HuH-7.5 (cell line): ENCODE measurements around the gene ADGRF5.

ENCODE experiments used
- DNase-seq: peaks from one replicate; pipeline ENCODE4 v3.0.0; 2011; ENCODE audit warnings: low spot score

Gene ADGRF5

DNA sequence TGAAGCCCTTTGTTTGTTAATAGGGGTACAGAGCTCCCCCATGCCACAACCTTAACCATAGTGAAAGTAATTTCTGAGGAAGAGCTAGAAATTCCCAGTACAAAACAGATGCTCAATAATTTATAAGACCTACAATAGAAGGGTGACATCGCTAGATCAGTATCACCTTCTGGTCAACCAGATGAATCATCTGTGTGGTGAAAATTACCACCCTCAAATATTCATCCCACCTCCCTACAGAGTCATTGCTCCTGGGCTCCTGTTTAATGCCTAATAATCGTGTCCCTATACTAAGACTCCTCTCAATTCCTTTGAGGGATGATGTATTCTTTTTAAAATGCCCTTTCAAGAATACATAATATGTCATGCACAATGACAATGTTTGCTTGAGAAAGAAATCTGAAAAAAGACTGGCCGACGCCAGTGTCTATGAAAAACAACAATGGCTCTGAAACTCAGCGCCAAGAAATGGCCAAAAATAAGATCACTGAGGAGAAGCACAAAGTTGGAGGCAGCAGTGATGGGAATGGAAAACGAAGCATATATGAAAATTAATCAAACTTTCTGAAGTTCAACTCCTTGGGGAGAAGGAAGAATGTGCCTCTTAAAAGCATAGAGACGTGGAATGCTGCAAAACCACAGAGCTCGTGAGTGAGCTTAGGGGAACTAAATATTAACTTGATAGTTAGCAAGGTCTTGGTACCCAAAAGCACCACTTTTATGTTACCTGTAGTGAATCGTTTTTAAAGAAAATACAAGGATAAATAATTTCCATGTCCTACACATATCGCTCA, 11.0 kb upstream of the ADGRF5 start:
- DNase-seq, result no peak

DNA sequence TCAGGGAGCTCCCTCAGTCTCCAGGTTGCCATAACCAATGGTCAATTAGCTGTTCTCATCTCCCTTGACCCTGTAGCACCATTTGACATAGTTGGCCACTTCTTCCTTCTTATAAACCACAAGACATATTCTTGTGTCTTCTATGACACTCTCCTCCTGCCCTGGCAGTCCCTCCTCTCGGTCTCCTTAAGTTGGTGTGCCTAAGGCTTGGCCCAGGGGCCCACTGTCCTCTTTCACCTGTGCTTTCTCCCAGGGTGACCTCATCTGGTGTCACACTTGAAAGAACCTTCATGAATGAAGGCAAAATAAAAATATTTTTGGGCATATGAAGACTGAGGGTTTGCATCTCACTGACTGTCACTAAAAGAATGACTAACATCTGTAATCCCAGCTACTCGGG, 9.7 kb upstream of the ADGRF5 start:
- no peak for DNase-seq

DNA sequence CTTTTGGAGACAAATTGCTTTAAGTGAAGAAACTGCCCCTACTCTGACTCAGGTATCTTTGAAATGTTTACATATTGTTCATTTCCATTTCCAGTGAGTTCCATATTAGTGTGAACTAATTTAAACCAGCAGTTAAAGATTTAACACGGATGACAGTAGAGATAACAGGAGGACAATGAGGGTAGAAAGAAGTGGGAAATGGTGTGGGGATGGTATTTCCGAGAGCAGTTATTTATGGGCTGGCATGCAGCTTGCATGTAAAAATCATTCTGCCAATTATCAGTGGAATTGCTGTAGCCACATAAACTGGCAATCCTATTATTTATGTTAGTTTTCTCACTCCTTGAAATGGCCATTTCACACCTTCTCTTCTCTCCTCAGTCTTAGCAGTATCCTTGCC, 8.6 kb upstream of the ADGRF5 start:
- no peak for DNase-seq

DNA sequence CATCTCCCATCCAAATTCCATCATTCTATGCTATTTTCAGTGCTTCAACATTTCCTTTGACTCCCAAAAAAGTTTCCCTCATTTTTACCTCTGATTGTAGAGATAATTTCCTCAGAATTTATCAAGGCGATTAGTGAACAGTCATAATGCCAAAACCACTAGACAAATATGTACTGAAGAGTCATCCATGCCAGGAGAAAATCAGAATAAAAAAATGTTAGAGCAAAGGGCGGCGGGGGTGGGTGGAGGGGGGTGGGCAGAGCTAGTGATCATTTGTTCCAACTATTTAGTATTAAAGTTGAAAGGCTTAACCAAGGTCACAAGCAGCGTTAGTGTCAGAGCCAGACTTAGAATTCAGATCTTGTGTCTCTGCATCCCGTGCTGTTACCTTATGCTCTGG, 5.3 kb upstream of the ADGRF5 start:
- DNase-seq, result no peak

DNA sequence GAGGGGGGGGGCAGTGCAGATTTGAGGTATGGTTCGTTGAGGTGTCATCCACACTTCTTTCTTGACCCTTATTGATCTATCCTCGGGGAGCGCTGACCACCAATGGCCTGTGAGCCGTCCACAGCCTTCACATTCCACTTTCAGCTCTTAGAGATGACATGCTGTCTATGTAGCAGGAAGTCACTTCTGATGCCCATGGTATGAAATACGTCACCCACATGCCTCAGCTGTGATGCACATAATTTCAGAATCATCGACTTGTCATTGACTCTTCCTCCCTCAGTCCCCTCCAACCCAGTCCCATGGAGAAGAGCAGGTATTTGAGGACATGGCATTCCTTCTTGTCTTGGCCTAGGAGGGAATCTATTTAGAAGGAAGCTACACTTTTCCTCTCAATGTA, 4.7 kb upstream of the ADGRF5 start:
- no peak for DNase-seq

DNA sequence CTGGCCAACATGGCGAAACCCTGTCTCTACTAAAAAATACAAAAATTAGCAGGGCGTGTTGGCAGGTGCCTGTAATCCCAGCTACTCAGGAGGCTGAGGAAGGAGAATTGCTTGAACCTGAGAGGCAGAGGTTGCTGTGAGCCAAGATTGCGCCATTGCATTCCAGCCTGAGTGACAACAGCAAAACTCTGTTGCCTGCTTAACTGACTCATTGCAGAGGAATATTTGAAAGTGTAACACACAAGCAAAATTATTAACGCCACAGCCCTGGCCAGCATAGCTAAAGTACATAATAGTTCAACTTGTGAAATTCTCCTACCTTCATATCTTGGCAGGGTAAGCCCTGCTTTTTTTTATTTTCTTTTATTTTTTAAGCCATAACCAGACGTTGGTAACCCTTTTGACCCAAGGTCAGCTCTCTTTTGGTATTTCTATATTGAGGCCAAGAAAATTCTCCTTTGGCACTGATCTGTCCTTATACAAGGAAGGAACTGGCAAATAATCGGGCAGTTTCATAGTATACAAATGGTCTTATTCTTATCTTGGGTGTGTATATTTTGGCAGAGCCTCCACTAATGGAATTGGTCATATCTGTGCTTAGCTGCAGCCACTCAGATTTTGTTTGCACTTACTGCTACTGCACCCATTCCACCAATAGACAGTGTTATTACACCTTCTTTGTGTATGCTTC, 4.0 kb upstream of the ADGRF5 start:
- DNase-seq, result no peak

DNA sequence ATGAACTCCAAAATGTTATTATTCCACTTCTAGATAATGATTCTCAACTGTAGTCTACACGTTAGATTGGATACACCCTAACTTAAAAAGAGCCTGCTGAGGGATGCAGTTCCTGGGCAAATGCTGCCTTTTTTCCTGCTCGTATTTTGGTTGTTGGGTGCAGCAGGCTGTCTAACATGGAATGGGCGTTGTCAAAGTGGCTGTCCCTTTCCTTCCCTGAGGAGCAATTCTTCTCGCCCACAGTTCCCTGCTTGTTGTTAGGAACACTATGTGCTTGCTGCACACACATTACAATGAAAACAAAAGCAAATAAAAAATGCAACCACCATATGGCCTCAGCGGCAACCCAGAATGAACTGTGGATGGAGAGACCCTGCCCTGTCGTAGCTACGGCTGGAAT, 1.7 kb upstream of the ADGRF5 start:
- DNase-seq, result no peak

DNA sequence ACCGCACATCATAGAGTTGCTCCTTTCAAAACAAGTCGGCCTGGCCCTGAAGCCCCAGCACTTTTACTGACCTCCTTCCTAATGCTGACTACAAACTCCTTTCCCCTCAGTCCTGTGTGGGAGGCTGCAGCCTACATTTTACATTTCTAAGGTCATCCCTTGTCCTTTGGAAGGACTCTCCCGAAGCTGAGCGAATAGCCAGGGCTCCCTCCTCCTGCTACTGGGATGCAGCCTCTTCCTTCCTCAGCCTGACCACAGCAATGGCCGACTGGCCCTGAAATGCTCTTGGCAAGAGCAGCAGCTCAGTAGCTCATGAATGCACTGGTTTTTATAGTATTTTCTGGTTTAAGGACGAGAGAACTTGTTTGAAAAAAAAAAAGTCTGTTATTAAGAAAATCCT, 679 bp downstream of the ADGRF5 start:
- DNase-seq, result no peak

DNA sequence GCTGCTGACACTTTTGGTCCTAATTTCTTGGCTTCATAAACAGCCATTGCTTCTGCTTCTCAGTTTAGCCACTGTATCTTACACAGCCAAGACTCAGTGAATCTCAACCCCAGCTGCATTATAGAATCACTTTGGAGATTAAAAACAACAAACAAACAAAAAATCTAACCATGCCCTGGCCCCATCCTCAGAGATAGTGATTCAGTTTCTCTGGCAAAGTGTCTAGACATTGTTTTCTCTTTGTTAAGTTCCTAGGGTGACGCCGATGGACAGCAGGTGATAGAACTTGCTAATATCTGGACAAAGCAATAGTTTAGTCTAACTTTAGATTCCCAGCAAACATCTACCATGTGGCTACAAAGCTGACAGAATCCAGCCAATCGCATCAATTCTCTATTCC, 2.9 kb downstream of the ADGRF5 start:
- DNase-seq, result no peak

DNA sequence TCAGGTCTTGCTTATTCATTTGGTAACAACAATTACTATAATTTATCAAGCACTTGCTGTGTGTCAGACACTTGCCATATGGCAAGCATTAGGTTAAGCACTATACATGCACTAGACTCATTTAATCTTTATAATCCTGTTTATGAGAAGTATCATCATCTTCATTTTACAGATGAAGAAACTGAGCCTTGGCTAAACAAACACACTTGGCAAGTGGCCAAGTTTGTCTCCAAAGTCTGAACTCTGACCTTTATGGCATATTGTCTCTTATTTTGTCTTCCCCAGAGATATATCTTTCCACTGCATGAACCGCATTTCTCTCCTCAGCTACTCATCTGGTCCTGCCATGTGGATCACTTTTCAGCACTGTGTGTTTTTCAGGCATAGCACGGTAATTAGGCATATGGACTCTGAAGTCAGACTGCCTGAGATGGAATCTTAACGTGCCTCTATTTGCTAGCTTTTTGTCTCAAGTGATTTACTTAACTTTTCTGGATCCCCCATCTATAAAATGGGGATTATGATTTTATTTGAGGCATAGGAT, 4.7 kb downstream of the ADGRF5 start:
- no peak for DNase-seq

DNA sequence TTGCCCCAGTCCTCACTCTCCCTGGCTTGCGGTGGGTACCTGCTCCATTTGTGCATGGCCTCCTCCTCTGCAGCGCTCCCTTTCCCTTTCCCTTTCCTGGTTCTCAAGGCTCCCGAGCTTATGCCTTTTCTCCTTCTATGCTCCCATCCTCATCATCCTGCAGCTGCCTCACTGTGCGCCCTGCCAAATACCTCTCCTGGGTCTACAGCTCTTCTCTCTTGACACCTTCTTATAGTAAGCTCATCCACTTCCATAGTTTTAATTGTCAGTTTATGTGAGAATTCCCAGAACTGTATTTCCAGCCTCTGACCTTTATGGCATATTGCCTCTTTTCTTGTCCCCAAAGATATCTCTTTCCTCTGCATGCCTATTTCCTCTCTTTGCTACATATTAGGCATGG, 5.9 kb downstream of the ADGRF5 start:
- no peak for DNase-seq

DNA sequence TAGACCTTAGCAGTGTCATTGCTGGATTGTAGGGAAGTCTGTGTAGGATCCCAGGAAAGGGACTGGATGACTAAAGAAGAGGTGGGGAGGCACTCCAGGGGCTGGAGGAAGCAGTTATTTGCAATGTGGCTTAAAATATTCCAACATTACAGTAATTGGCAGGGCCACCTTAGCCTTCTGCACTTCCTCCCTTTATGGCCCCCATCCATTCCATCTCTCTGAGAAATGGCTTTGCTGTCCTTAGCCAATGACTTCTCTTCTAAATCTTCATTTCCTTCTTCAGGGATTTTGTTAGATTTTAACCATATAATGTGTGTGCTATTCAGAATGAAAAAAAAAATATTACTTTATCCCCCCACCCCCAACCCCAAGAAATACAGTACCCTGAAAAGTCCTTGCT, 6.4 kb downstream of the ADGRF5 start:
- no peak for DNase-seq

DNA sequence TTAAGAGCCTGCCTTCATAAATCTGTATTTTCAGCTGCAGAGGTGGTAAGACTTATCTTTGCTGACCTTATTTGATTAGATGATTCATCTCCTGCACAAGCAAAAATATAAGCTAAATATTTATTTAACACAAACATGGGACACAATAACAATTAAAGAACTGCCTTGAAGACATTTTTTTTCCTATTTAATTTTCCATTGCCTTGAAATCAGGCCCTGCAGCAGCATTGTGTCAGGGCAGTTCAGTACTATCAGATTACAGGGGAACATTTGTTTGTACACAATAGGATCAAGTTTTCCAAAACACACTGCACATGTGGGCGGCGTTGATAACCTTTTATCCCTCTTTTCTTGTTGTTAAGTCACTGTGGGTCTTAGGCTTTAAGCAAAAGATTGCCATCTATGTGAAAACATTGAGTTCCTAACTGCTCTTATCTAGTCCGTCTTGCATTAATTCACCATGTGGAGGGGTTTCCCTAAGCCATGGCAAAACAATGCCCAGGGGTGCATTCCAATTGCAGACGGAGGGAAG, 7.4 kb downstream of the ADGRF5 start:
- DNase-seq, result no peak

DNA sequence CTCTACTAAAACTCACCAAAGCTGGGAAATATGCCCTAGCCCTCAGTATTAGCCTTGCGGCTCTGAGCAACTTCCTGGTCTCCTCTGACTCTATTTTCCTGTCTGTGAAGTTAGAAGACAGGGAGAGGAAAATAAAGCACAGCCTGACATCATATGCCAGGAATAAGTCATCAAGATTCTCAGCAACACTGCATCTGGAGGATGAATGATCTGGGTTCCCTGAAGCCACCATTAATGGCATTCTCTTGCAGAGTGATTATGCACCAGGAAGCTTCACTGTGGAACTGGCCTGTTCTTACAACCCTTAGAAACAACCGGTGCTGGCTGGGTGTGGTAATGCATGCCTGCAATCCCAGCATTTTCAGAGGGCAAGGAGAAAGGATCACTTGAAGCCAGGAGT, 12.4 kb downstream of the ADGRF5 start:
- no peak for DNase-seq

DNA sequence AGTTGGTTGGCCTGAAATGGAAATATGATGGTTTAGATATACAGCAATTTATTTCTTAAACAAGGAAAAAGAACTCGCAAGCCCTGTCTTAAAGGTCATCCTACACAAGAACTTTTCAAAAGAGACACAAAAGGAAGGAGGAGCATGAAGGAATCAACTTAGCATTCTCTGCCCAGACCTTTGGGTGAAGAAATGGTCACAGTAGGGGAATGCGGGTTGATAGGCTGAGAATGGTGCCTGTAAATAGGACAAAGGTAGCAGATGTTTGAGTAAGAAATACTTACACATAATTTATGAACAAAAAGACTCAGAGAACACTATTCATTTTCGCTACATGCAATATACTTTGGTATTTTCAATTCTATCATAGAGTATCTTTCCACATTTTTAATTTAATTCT, 15.0 kb downstream of the ADGRF5 start:
- DNase-seq, result no peak

DNA sequence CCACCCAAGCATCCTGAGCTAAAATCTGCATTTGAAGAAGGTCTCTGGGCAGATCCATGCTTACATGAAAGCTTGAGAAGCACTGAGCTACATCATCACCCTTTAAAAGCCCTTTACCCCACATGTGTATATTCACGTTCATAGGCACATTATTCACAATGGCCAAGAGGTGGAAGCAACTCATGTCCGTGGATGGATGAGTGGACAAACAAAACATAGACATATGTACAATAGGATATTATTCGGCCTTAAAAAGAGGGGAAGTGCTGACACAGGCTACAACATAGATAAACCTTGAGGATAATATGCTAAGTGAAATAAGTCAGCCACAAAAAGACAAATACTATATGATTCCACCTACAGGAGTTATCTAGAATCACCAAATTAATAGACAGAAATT, 17.6 kb downstream of the ADGRF5 start:
- no peak for DNase-seq

DNA sequence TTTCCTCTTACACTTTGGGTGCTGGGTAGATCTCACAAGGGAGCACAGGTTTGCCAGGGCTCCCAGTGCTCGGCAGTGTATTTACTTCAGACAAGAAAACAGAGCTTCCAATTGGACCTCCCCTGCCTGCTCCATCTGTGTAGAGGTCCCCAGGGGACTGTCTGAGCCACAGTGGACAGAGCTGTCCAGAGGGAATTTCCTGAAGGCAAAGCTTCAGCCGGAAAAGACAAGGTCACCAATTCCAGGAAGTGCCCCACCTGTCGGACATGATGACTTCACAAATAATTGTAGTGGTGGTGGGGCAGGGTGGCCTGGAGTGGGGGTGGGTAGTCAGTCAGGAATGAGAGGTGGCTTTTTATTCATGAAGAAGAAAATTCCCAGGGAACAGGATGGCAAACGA, 18.6 kb downstream of the ADGRF5 start:
- DNase-seq, result no peak

DNA sequence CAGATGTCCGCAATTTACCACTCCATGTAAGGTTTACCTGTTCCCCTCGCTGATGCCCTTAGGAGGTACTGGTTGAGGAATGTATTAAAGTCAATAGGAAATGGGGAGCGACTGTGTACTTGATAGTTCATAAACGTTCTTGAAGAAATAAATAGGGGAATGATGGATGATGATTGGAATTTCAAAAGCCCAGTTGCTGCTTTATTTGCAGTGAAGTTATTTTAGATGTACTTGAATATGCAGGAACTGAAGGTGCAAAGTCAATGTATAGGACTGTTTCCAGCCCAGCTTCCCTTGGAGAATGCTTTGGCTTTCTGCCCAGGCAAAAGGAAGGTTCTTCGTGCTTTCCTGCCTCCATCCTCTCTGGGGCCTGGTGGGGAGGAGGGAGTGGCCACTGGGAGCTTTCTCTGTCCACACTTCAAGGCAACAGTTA, 19.8 kb downstream of the ADGRF5 start:
- DNase-seq, result no peak

DNA sequence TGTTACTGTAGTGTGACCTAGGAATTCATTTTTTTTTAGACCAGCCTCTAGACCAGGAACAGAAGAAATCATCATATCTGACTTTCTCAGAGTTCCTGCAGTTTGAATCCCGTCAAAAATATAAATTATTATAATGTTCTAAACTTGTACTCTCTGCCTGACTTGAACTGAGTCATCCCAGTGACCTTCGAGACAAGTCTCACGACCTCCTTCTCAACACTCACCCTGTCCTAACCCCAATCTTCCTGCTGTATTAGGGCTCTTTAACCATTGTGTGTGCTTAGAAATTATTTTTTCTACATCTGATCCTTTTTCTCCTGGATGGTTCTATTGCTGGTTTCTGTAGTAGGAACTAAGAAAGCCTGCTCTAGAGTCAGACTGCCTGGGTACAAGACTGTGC, 21.5 kb downstream of the ADGRF5 start:
- no peak for DNase-seq

DNA sequence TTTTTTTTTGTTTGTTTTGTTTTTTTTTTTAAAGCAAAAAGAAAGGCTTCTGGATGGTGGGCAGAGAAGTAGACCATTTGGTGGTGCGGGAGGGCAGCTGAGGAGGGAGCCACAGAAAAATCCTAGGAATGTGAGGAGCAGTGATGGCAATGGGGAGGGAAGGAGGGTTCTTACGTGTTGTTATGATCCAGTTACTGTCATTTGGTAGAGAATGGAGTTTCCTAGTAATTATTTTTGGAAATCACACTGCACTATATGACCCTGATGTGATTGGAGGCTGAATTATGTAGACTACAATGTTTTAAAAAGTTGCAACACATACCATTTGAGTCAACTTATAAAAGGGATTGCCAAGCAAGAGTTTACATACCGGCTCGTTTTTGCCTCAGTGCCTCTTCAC, 22.1 kb downstream of the ADGRF5 start:
- no peak for DNase-seq

DNA sequence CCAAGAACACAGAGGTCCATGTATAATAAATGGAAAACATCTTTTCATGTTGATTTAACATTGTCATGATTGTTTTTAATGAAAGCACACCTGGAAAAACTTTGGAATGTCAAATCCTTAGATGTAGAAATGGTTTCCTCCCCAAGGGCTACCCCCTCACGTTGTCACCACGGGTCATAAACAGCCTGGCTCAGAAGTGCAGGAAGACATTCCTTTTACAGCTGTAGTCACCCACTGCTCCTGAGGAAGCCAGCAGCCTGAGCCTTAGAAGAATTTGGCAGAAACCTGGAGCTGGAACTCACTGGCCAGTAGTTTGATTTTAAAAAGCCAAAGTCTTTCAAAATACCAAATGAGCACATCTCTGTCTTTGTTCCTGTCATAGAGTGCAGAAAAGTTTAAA, 23.7 kb downstream of the ADGRF5 start:
- DNase-seq, result no peak

DNA sequence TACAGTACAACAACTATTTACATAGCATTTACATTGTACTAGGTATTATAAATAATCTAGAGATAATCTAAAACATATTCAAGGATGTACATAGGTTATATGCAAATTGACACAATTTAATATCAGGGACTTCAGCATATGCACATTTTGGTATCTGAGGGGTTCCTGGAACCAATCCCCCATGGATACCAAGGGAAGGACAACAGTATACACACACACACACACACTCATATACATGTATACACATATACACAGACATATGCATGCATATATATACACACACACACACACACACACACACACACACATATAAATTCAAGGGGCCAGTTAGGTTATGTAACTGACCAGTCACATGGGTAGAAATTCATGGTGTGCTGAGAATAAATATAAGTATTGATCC, 24.9 kb downstream of the ADGRF5 start:
- DNase-seq, result no peak

DNA sequence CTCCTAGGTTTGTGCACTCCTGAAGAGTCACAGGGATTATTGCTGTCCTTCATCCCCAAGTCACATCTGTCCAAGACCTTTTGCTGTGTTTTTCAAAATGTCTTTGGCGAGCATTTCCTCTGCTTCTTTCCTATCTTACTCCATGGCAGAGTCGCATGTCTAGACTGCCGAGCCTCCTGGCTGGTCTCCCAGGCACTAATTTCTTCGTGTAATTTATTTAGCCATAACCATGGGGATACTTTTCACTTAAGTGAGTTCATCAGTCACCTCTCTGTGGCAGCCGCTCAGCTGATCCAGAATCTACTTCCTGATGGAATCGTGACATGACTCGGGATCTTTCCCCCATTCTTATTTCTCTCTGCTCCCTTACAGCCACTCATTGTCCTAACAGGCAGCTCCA, 25.8 kb downstream of the ADGRF5 start:
- DNase-seq, result no peak
